Activated naive CD8-positive, alpha-beta T cell treated with anti-CD3 and anti-CD28 coated beads, Interleukin-2, amount 10 ng/mL, durations not matched to agents 7 days and 5 days (primary cell): ENCODE data around the gene FKBP2. TPM values are rescaled to one million over a fixed set of nuclear protein-coding genes. Genes with fewer than 3 reads are reported as not detected.

Experiments
- ATAC-seq: fragments of 150-1000 bp; cut with Tn5 transposase; one replicate; pipeline ENCODE4 v1.10.0; 2021; ENCODE audit warnings: low read depth, moderate library complexity
- POLR2A ChIA-PET: fragments of 350-600 bp; sonication (Branson Sonifier 250); formaldehyde crosslinking; loops from one replicate; lab custom pipeline; 2021; ENCODE audit warnings: antibody characterized with exemption; lab: Charles Lee
- DNase-seq: peaks from one replicate; pipeline ENCODE4 v3.0.0; 2021
- H3K27ac Mint-ChIP-seq: one replicate; pipeline ENCODE4 v1.8.0; 2022; ENCODE audit warnings: mild to moderate bottlenecking, mixed read lengths
- H3K27me3 Mint-ChIP-seq: one replicate; pipeline ENCODE4 v1.8.0; 2022; ENCODE audit warnings: mild to moderate bottlenecking, moderate library complexity, mixed read lengths
- H3K36me3 Mint-ChIP-seq: one replicate; pipeline ENCODE4 v1.8.0; 2021; ENCODE audit warnings: mild to moderate bottlenecking, mixed read lengths
- H3K4me1 Mint-ChIP-seq: one replicate; pipeline ENCODE4 v1.8.0; 2021; ENCODE audit warnings: mixed read lengths
- H3K4me3 Mint-ChIP-seq: one replicate; pipeline ENCODE4 v1.8.0; 2022; ENCODE audit warnings: mild to moderate bottlenecking, moderate library complexity, mixed read lengths
- H3K9me3 Mint-ChIP-seq: one replicate; pipeline ENCODE4 v1.8.0; 2021; ENCODE audit warnings: mixed read lengths
- total RNA-seq, 2 experiments: library from RNA; stranded (reverse); gene quantifications; one replicate each; pipeline ENCODE4 v1.2.3, GENCODE V29; 2021

Gene FKBP2
- total RNA-seq, 2 experiments from 2014 or later, result 27.7 to 28.1 TPM

DNA sequence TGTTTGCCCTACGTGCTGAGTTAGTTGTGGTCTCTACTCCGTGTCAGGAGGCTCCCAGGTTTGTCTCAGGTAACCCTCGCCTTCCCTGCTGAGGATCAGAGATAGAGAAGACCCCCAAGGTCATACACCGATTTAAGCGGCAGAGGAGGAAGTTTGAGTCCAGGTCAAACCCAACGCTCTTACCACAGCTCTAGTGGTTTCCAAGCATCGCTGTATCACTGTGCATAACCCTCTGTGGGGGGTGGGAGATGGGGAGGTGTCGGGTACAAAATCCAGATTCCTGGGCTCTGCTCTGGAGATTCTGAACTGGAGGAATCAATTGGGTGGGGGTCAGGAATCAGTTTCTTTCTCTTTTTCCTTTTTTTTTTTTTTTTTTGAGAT, 9.9 kb upstream of the FKBP2 start:
- POLR2A ChIA-PET, result interaction anchor here (0.7 to 26.2 kb wide), 8 partner anchors 9 to 1349 kb away, joined by 3 to 419 read pairs (median 8); partner anchors contain the start of genes FERMT3 and PPP1R14B
- Mint-ChIP-seq H3K4me1 (peaks cover 39% of the 10 kb centered on the region), H3K9me3 (no peaks in the 10 kb centered on the region), H3K4me3 (peak overlapping the region; percentile 93), H3K27me3 (no peaks in the 10 kb centered on the region), H3K36me3 (peaks cover 6% of the 10 kb centered on the region), H3K27ac (peak overlapping the region; percentile 96)
- ATAC-seq (no peak), DNase-seq (no peak)

GRCh38 chr11:64231546-64231945, 9.3 kb upstream of the FKBP2 start:
- H3K4me1 Mint-ChIP-seq, result peaks cover 39% of the 10 kb centered on the region
- peak overlapping the region; percentile 93 for H3K4me3 Mint-ChIP-seq
- peaks cover 6% of the 10 kb centered on the region for H3K36me3 Mint-ChIP-seq
- peak overlapping the region; percentile 48 for H3K27ac Mint-ChIP-seq
- H3K27me3 Mint-ChIP-seq, result no peaks in the 10 kb centered on the region
- DNase-seq (no peak), ATAC-seq (no peak)
- POLR2A ChIA-PET, result interaction anchor here (1.0 to 26.2 kb wide), 7 partner anchors 8 to 67 kb away, joined by 3 to 419 read pairs (median 10); partner anchors contain the start of genes FERMT3 and PPP1R14B
- no peaks in the 10 kb centered on the region for H3K9me3 Mint-ChIP-seq

DNA sequence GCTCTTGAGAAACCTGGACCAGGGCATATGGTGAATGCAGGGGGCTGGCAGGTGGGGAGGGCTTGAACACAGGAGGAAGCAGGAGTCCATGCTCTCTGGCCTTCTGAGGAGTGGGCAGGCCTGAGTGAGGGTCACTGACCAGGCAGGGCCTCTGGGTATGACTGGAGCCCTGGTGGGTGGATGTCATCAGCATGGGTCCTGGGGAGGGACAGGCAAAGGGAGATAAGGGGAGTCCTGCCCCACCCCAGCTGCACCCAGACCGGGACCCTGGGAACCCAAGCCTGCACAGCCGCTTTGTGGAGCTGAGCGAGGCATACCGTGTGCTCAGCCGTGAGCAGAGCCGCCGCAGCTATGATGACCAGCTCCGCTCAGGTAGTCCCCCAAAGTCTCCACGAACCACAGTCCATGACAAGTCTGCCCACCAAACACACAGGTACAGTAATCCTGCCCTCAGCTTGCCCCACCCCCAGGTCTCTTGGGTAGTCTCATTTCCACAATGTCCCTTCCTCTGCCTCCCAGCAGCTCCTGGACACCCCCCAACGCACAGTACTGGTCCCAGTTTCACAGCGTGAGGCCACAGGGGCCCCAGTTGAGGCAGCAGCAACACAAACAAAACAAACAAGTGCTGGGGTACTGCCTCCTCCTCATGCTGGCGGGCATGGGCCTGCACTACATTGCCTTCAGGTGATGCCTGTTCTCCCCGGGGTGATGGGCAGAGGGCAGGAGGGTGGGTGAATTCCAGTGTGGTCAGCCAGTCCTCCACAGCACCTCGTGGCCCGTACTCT, 8.5 kb upstream of the FKBP2 start:
- peaks cover 39% of the 10 kb centered on the region for H3K4me1 Mint-ChIP-seq
- POLR2A ChIA-PET, result interaction anchor here (1.0 to 26.2 kb wide), 9 partner anchors 7 to 85 kb away, joined by 3 to 419 read pairs (median 6); partner anchors contain the start of genes FERMT3, PPP1R14B and PRDX5

GRCh38 chr11:64232967-64233315, 8.0 kb upstream of the FKBP2 start:
- Mint-ChIP-seq H3K36me3 (peaks cover 11% of the 10 kb centered on the region), H3K27me3 (no peaks in the 10 kb centered on the region), H3K4me3 (peak overlapping the region; percentile 39), H3K4me1 (peaks cover 33% of the 10 kb centered on the region), H3K27ac (peak overlapping the region; percentile 45), H3K9me3 (no peaks in the 10 kb centered on the region)
- POLR2A ChIA-PET, result interaction anchor here (1.1 to 26.2 kb wide), 7 partner anchors 11 to 85 kb away, joined by 3 to 419 read pairs (median 6); partner anchors contain the start of genes FERMT3, PPP1R14B and PRDX5
- ATAC-seq, result no peak
- no peak for DNase-seq

More for the DNA sequence above, 8.5 kb upstream of the FKBP2 start:
- ATAC-seq (no peak), DNase-seq (no peak)
- Mint-ChIP-seq H3K36me3 (peaks cover 11% of the 10 kb centered on the region), H3K27me3 (no peaks in the 10 kb centered on the region), H3K27ac (peak overlapping the region; percentile 48), H3K9me3 (no peaks in the 10 kb centered on the region), H3K4me3 (peak overlapping the region; percentile 93)

DNA sequence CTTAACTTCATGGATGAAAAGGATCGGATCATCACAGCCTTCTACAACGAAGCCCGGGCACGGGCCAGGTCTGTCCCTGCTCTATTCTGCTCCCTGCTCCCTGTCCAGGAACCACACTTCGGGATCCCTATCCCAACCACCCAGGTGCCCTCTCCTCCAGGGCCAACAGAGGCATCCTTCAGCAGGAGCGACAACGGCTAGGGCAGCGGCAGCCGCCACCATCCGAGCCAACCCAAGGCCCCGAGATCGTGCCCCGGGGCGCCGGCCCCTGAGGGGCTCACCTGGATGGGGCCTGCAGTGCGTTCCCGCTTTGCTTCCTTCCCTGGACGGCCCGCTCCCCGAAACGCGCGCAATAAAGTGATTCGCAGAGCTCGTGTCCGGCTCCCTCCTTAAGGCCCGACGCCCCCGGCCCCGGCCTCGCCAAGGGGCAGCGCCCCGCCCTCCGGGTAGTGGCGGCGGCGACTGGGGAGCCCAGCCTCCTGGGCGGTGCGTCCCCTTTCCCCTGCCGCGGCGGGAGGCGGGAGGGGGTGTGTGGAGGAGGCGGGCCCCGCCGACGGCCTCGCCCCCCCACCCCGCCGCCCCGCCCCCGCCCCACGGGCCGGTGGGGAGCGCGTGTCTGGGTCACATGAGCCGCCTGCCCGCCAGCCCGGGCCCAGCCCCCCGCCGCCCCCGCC, 6.8 kb upstream of the FKBP2 start, which contains the start of gene VEGFB:
VEGFB (plus strand) TSS at position 672 of the 674 bp plus-strand sequence. CDS start 250 bp downstream, outside the sequence.
- Mint-ChIP-seq H3K27ac (peak within 1 kb of the TSS; percentile 83), H3K4me1 (peaks cover 31% of the 10 kb centered on the region), H3K4me3 (peak within 1 kb of the TSS; percentile 93), H3K36me3 (peaks cover 16% of the 10 kb centered on the region), H3K27me3 (no peaks in the 10 kb centered on the region), H3K9me3 (no peaks in the 10 kb centered on the region)
- peak; percentile 85 for DNase-seq
- POLR2A ChIA-PET, result interaction anchor here (2.2 to 26.2 kb wide), 4 partner anchors 7 to 24 kb away, joined by 11 to 419 read pairs (median 19); partner anchors contain the start of genes FERMT3, NUDT22, PPP1R14B and TRPT1
- ATAC-seq, result peak; percentile 42

- Mint-ChIP-seq H3K36me3 (peaks cover 17% of the 10 kb centered on the region), H3K27ac (peak overlapping the region; percentile 83), H3K27me3 (no peaks in the 10 kb centered on the region), H3K9me3 (no peaks in the 10 kb centered on the region), H3K4me1 (peaks cover 29% of the 10 kb centered on the region), H3K4me3 (peak overlapping the region; percentile 93)
- POLR2A ChIA-PET, result interaction anchor here (1.9 to 26.2 kb wide), 4 partner anchors 8 to 25 kb away, joined by 5 to 419 read pairs (median 11); partner anchors contain the start of genes FERMT3, NUDT22 and TRPT1
- peak; percentile 43 for ATAC-seq
- DNase-seq, result peak; percentile 75
Measured at GRCh38 chr11:64234647-64235379, 6.1 kb upstream of the FKBP2 start.

DNA sequence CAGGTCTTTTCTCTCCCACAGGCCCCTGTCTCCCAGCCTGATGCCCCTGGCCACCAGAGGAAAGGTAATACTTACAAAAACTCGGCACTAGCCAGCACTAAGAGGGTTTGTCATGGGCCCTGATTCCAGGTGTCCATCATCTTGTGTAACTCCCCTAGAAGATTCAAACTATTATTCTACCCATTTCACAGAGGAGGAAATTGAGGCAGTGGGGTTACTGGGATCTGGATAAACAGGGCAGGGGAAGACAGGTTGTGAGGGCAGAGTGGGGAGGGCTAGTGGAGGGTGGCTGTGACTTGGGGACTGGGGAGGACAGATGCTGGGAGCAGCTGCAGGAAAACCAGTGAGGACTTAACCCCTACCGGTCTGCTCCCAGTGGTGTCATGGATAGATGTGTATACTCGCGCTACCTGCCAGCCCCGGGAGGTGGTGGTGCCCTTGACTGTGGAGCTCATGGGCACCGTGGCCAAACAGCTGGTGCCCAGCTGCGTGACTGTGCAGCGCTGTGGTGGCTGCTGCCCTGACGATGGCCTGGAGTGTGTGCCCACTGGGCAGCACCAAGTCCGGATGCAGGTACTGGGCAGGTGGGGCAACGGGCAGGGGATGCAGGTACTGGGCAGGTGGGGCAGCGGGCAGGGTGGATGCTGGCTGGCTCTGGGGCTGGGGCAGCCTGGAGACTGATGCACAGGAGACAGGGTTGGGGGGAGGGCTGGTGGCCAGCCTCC, 5.3 kb upstream of the FKBP2 start:
- DNase-seq (no peak), ATAC-seq (no peak)
- POLR2A ChIA-PET, result interaction anchor here (0.7 to 26.2 kb wide), 5 partner anchors 9 to 58 kb away, joined by 5 to 419 read pairs (median 11); partner anchors contain the start of genes FERMT3, NUDT22 and TRPT1
- H3K9me3 Mint-ChIP-seq, result no peaks in the 10 kb centered on the region
- H3K27me3 Mint-ChIP-seq, result no peaks in the 10 kb centered on the region
- H3K36me3 Mint-ChIP-seq, result peaks cover 18% of the 10 kb centered on the region
- H3K27ac Mint-ChIP-seq, result peak overlapping the region; percentile 83
- peaks cover 34% of the 10 kb centered on the region for H3K4me1 Mint-ChIP-seq
- peak overlapping the region; percentile 93 for H3K4me3 Mint-ChIP-seq

- Mint-ChIP-seq H3K27me3 (no peaks in the 10 kb centered on the region), H3K36me3 (peaks cover 17% of the 10 kb centered on the region), H3K4me1 (peaks cover 28% of the 10 kb centered on the region), H3K4me3 (no peak overlapping the region), H3K27ac (peak overlapping the region; percentile 32), H3K9me3 (no peaks in the 10 kb centered on the region)
- DNase-seq (no peak), ATAC-seq (no peak)
- POLR2A ChIA-PET, result interaction anchor here (3.5 to 26.2 kb wide), 2 partner anchors 11 to 28 kb away, joined by 11 to 419 read pairs; partner anchors contain the start of genes FERMT3, NUDT22 and TRPT1
Measured at GRCh38 chr11:64237484-64237951, 3.4 kb upstream of the FKBP2 start.

- H3K4me3 Mint-ChIP-seq, result no peak overlapping the region
- H3K27ac Mint-ChIP-seq, result peak overlapping the region; percentile 61
- DNase-seq (no peak), ATAC-seq (no peak)
- POLR2A ChIA-PET, result interaction anchor here (0.6 to 26.2 kb wide), 4 partner anchors 8 to 1526 kb away, joined by 3 to 419 read pairs (median 3); partner anchors contain the start of genes DNAJC4 and FERMT3
- no peaks in the 10 kb centered on the region for H3K9me3 Mint-ChIP-seq
- peaks cover 27% of the 10 kb centered on the region for H3K4me1 Mint-ChIP-seq
- H3K36me3 Mint-ChIP-seq, result peaks cover 18% of the 10 kb centered on the region
- H3K27me3 Mint-ChIP-seq, result no peaks in the 10 kb centered on the region
Measured at GRCh38 chr11:64238076-64238475, 2.8 kb upstream of the FKBP2 start.

DNA sequence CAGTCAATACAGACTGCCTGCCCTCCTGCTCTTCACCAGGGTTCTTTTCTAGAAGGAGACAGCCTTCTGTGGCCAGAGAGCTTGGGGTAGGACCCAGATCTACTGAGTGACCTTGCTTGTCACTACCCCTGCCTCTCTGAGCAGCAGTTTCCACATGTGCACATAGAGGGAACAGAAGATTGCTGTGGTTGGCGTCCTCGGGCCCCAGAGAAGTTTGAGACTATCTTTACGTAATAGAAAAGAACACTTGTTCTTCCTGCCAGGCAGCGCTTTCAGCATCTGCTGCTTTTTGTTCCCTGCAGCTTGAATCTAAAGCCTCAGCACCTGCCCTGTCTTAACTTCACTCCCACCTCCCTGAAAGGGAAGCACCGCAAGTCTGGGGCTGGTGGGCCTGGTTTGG, 1.9 kb upstream of the FKBP2 start:
- POLR2A ChIA-PET, result interaction anchor here (0.7 to 26.2 kb wide), 5 partner anchors 8 to 30 kb away, joined by 3 to 419 read pairs (median 4); partner anchors contain the start of genes DNAJC4 and FERMT3
- Mint-ChIP-seq H3K9me3 (no peaks in the 10 kb centered on the region), H3K4me3 (peak overlapping the region; percentile 19), H3K27ac (peak overlapping the region; percentile 98), H3K36me3 (peaks cover 21% of the 10 kb centered on the region), H3K4me1 (peaks cover 27% of the 10 kb centered on the region), H3K27me3 (no peaks in the 10 kb centered on the region)
- DNase-seq, result no peak
- no peak for ATAC-seq

DNA sequence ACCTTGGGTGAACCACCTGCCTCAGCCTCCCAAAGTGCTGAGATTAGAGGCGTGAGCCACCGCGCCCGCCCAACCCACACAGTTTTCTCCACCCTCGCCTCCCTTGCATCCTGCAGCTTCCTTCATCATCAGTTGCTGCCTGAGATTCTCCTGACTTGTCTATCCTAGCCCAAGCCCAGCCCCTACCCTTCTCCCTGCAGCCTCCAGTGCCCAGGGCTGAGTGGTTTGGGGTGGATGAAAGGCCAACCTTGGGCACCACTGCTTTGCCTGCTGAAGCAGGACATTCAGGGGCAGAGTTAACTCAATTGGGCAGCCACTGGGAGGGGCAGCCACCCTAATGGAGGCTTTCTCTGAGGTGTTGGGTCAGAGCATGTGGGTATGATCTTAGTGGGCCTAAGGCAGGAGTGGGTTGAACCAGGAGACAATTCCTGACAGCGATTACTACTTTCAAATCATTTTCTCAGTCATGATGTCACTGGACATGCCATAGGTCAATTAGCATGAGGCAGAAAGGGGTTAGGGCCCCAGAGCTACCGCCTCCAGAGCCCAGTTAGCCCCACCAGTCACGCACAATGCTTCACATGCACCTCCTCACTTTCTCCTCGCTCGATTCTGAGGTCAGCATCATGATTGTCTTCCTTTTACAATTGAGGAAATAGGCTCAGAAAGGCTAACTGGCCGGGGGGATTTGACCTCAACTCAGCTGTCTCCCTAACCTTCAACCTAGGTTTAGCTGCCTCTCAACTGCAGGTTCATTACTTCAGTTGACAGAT, 1.0 kb upstream of the FKBP2 start:
- POLR2A ChIA-PET, result interaction anchor here (0.8 to 26.2 kb wide), 6 partner anchors 8 to 54 kb away, joined by 3 to 419 read pairs (median 6); partner anchors contain the start of genes FERMT3, GPR137, NUDT22 and STIP1
- Mint-ChIP-seq H3K27me3 (no peaks in the 10 kb centered on the region), H3K4me3 (peak overlapping the region; percentile 96), H3K27ac (peak overlapping the region; percentile 98), H3K4me1 (peaks cover 27% of the 10 kb centered on the region), H3K36me3 (peaks cover 21% of the 10 kb centered on the region), H3K9me3 (no peaks in the 10 kb centered on the region)
- DNase-seq (no peak), ATAC-seq (no peak)
